Natural killer cell (primary cell): ENCODE results near the gene POLR2I. TPM values are rescaled to one million over a fixed set of nuclear protein-coding genes. Genes with fewer than 3 reads are reported as not detected.

Experiments
- ATAC-seq, 3 donors: fragments of 150-1000 bp in 2 of 3; fragments of 200-7000 bp in 1 of 3; cut with Tn5 transposase; 1 replicate in 1 of 3; 2 replicates in 2 of 3; pipeline ENCODE4 v1.10.0; 2021; ENCODE audit warnings: mild to moderate bottlenecking in 2 of 3, moderate library complexity in 2 of 3
- DNase-seq, 2 donors: peaks; one replicate each; pipeline versions ENCODE4 v3.0.0 to v3.0.0-alpha.2; 2013 to 2021; ENCODE audit warnings: mixed read lengths in 1 of 2
- H3K27ac ChIP-seq: one replicate; pipeline ENCODE4 v1.5.1; 2013; ENCODE audit warnings: mild to moderate bottlenecking, low read length
- H3K27me3 ChIP-seq: one replicate; pipeline ENCODE4 v1.6.1; 2013; ENCODE audit warnings: low read length; ENCODE audit not compliant: control insufficient read depth, insufficient read depth
- H3K36me3 ChIP-seq: one replicate; pipeline ENCODE4 v1.6.1; 2013; ENCODE audit warnings: low read length; ENCODE audit not compliant: control insufficient read depth, insufficient read depth
- H3K4me1 ChIP-seq: one replicate; pipeline ENCODE4 v1.6.1; 2013; ENCODE audit warnings: low read length; ENCODE audit not compliant: control insufficient read depth, insufficient read depth
- H3K4me3 ChIP-seq: one replicate; pipeline ENCODE4 v1.5.1; 2013; ENCODE audit warnings: low read length
- H3K9me3 ChIP-seq: one replicate; pipeline ENCODE4 v1.6.1; 2013; ENCODE audit warnings: low read length; ENCODE audit not compliant: control insufficient read depth, insufficient read depth
- H3K27ac Mint-ChIP-seq, 2 donors: one replicate each; pipeline ENCODE4 v1.8.0; 2022; ENCODE audit warnings: mild to moderate bottlenecking in 2 of 2, mixed read lengths in 2 of 2, moderate library complexity in 1 of 2
- H3K27me3 Mint-ChIP-seq, 2 donors: one replicate each; pipeline ENCODE4 v1.8.0; 2022; ENCODE audit warnings: low read depth in 2 of 2, mixed read lengths in 2 of 2
- H3K36me3 Mint-ChIP-seq: one replicate; pipeline ENCODE4 v1.8.0; 2022; ENCODE audit warnings: mixed read lengths
- H3K4me1 Mint-ChIP-seq, 2 donors: one replicate each; pipeline ENCODE4 v1.8.0; 2022; ENCODE audit warnings: mixed read lengths in 2 of 2
- H3K4me3 Mint-ChIP-seq: one replicate; pipeline ENCODE4 v1.8.0; 2022; ENCODE audit warnings: mild to moderate bottlenecking, moderate library complexity, mixed read lengths
- H3K9me3 Mint-ChIP-seq, 2 donors: one replicate each; pipeline ENCODE4 v1.8.0; 2022; ENCODE audit warnings: mixed read lengths in 2 of 2
- CTCF ChIP-seq: fragments of 200-600 bp; IDR thresholded peaks from one replicate; pipeline ENCODE4 v1.8.0; 2022; ENCODE audit warnings: antibody characterized with exemption
- WGBS: methylation state at CpG from one replicate; pipeline ENCODE4 v1.1.7; 2013; ENCODE audit warnings: missing lambda C conversion rate; ENCODE audit not compliant: insufficient coverage; 5-methylcytosine and 5-hydroxymethylcytosine counted together
- intact Hi-C: fragments of 100-400 bp; cut with micrococcal nuclease; formaldehyde crosslinking; loops from one replicate; pipeline ENCODE4 v1.14.2; 2022
- total RNA-seq, 4 donors: library from RNA; stranded (reverse); fragments of 120-200 nt in 1 of 4; gene quantifications; one replicate each; pipeline versions ENCODE4 v1.2.3 to v1.2.4, GENCODE V29; 2013 to 2022

Gene POLR2I
- total RNA-seq, 3 donors from 2014 or later (not counting 1 experiment from before 2014, with no cell fraction given) = 26.6 to 33.4 (median 31.8) TPM

- H3K27ac ChIP-seq = no peak overlapping the region
- Mint-ChIP-seq H3K27me3 (no peaks in the 10 kb centered on the region), H3K9me3 (no peaks in the 10 kb centered on the region), H3K36me3 (no peaks in the 10 kb centered on the region), H3K4me3 (no peak overlapping the region), H3K4me1 (no peaks in the 10 kb centered on the region), H3K27ac (no peak overlapping the region)
- ATAC-seq = no peak
- peaks cover 4% of the 10 kb centered on the region for H3K36me3 ChIP-seq
- H3K4me1 ChIP-seq = no peaks in the 10 kb centered on the region
- H3K4me3 ChIP-seq = no peak overlapping the region
- intact Hi-C loops = no loop called here
- no peaks in the 10 kb centered on the region for H3K27me3 ChIP-seq
- no peaks in the 10 kb centered on the region for H3K9me3 ChIP-seq
- no peak for DNase-seq
- TF ChIP-seq CTCF = no peak
- 96% methylated on average over 5 of the region's 5 CpGs for WGBS
Measured at GRCh38 chr19:36106991-36107390, 7.7 kb downstream of the POLR2I start.

- no peaks in the 10 kb centered on the region for H3K4me1 ChIP-seq
- no peaks in the 10 kb centered on the region for H3K27me3 Mint-ChIP-seq
- H3K9me3 ChIP-seq = no peaks in the 10 kb centered on the region
- no peaks in the 10 kb centered on the region for H3K36me3 Mint-ChIP-seq
- no peak for ATAC-seq
- H3K27me3 ChIP-seq = no peaks in the 10 kb centered on the region
- no peaks in the 10 kb centered on the region for H3K9me3 Mint-ChIP-seq
- no peak for DNase-seq
- WGBS = 97% methylated on average over 6 of the region's 6 CpGs
- no peak for TF ChIP-seq CTCF
- H3K4me3 Mint-ChIP-seq = no peak overlapping the region
- H3K4me1 Mint-ChIP-seq = no peaks in the 10 kb centered on the region
- intact Hi-C loops = no loop called here
- H3K27ac ChIP-seq = no peak overlapping the region
- no peak overlapping the region for H3K27ac Mint-ChIP-seq
- peaks cover 2% of the 10 kb centered on the region for H3K36me3 ChIP-seq
- H3K4me3 ChIP-seq = no peak overlapping the region
Measured at GRCh38 chr19:36106441-36106840, 8.2 kb downstream of the POLR2I start.

- 98% methylated on average over 12 of the region's 12 CpGs for WGBS
- no peak overlapping the region for H3K4me3 ChIP-seq
- no peak overlapping the region for H3K27ac ChIP-seq
- no peaks in the 10 kb centered on the region for H3K36me3 ChIP-seq
- TF ChIP-seq CTCF = no peak
- no peaks in the 10 kb centered on the region for H3K36me3 Mint-ChIP-seq
- H3K9me3 ChIP-seq = no peaks in the 10 kb centered on the region
- no peak for ATAC-seq
- H3K27ac Mint-ChIP-seq = no peak overlapping the region
- no peaks in the 10 kb centered on the region for H3K27me3 Mint-ChIP-seq
- DNase-seq = no peak
- H3K27me3 ChIP-seq = no peaks in the 10 kb centered on the region
- H3K9me3 Mint-ChIP-seq = no peaks in the 10 kb centered on the region
- H3K4me1 ChIP-seq = no peaks in the 10 kb centered on the region
- H3K4me1 Mint-ChIP-seq = no peaks in the 10 kb centered on the region
- H3K4me3 Mint-ChIP-seq = no peak overlapping the region
- intact Hi-C loops = no loop called here
Measured at GRCh38 chr19:36103842-36104552, 10.7 kb downstream of the POLR2I start.
